ENCODE data around the gene OCA2.
A peak's percentile ranks its signal among the peaks of the same experiment; 100 is the strongest.

The OCA2 gene

GRCh38 chr15:27833178-27833577 is 265.9 kb downstream of the OCA2 start:
- no peak for DNase-seq (ENCODE audit: insufficient read length, low spot score)
- FAIRE-seq, result no peak

GRCh38 chr15:27832237-27832596 is 266.9 kb downstream of the OCA2 start:
- DNase-seq (ENCODE audit: insufficient read length, low spot score) (no peak), FAIRE-seq (no peak)

GRCh38 chr15:27831384-27832236 is 267.5 kb downstream of the OCA2 start:
- DNase-seq (ENCODE audit: insufficient read length, low spot score), result no peak
- no peak for FAIRE-seq

- FAIRE-seq (no peak), DNase-seq (ENCODE audit: insufficient read length, low spot score) (no peak)
Observed at GRCh38 chr15:27828746-27829145, 270.4 kb downstream of the OCA2 start.

GRCh38 chr15:27826902-27827714 is 272.0 kb downstream of the OCA2 start:
- DNase-seq (ENCODE audit: insufficient read length, low spot score) (no peak), FAIRE-seq (no peak)

GRCh38 chr15:27826411-27826810 is 272.7 kb downstream of the OCA2 start:
- no peak for FAIRE-seq
- DNase-seq (ENCODE audit: insufficient read length, low spot score), result no peak

- no peak for DNase-seq (ENCODE audit: insufficient read length, low spot score)
- no peak for FAIRE-seq
Observed at GRCh38 chr15:27824841-27825422, 274.2 kb downstream of the OCA2 start.

GRCh38 chr15:27821273-27821672 is 277.8 kb downstream of the OCA2 start:
- FAIRE-seq (peak; percentile 88), DNase-seq (ENCODE audit: insufficient read length, low spot score) (no peak)

- no peak for FAIRE-seq
- no peak for DNase-seq (ENCODE audit: insufficient read length, low spot score)
Observed at GRCh38 chr15:27820722-27821121, 278.4 kb downstream of the OCA2 start.

GRCh38 chr15:27820232-27820631 is 278.9 kb downstream of the OCA2 start:
- no peak for DNase-seq (ENCODE audit: insufficient read length, low spot score)

GRCh38 chr15:27817258-27817657 is 281.9 kb downstream of the OCA2 start:
- DNase-seq (ENCODE audit: insufficient read length, low spot score) (no peak), FAIRE-seq (no peak)

More at GRCh38 chr15:27820232-27820631, 278.9 kb downstream of the OCA2 start:
- FAIRE-seq, result peak; percentile 48

GRCh38 chr15:27816790-27817189 is 282.3 kb downstream of the OCA2 start:
- no peak for FAIRE-seq
- DNase-seq (ENCODE audit: insufficient read length, low spot score), result no peak

GRCh38 chr15:27815035-27815434 is 284.1 kb downstream of the OCA2 start:
- DNase-seq (ENCODE audit: insufficient read length, low spot score) (no peak), FAIRE-seq (no peak)

- FAIRE-seq, result no peak
- no peak for DNase-seq (ENCODE audit: insufficient read length, low spot score)
Observed at GRCh38 chr15:27813139-27813538, 286.0 kb downstream of the OCA2 start.

GRCh38 chr15:27808182-27808581 is 290.9 kb downstream of the OCA2 start:
- DNase-seq (ENCODE audit: insufficient read length, low spot score) (no peak), FAIRE-seq (no peak)

- DNase-seq (ENCODE audit: insufficient read length, low spot score) (no peak), FAIRE-seq (no peak)
Observed at GRCh38 chr15:27807335-27807734, 291.8 kb downstream of the OCA2 start.

GRCh38 chr15:27806396-27806795 is 292.7 kb downstream of the OCA2 start:
- DNase-seq (ENCODE audit: insufficient read length, low spot score) (no peak), FAIRE-seq (no peak)

GRCh38 chr15:27805261-27806220 is 293.6 kb downstream of the OCA2 start:
- no peak for DNase-seq (ENCODE audit: insufficient read length, low spot score)
- no peak for FAIRE-seq

GRCh38 chr15:27804569-27805260 is 294.4 kb downstream of the OCA2 start:
- no peak for DNase-seq (ENCODE audit: insufficient read length, low spot score)
- FAIRE-seq, result no peak

- DNase-seq (ENCODE audit: insufficient read length, low spot score) (no peak), FAIRE-seq (no peak)
Observed at GRCh38 chr15:27798807-27799206, 300.3 kb downstream of the OCA2 start.
